LoVo (cell line): ENCODE measurements around the gene SLCO3A1.

Experiments used
- DNase-seq: peaks from one replicate; pipeline ENCODE4 v3.0.0-alpha.2; 2016; ENCODE audit warnings: low spot score

Gene SLCO3A1

GRCh38 chr15:91882858-91883586 lies 29.5 kb downstream of the SLCO3A1 start:
- no peak for DNase-seq

- no peak for DNase-seq
These were observed 31.1 kb downstream of the SLCO3A1 start for GRCh38 chr15:91884606-91885005.

- no peak for DNase-seq
These were observed 31.5 kb downstream of the SLCO3A1 start for GRCh38 chr15:91885054-91885453.

- DNase-seq = no peak
These were observed 32.3 kb downstream of the SLCO3A1 start for GRCh38 chr15:91885714-91886270.

- DNase-seq = no peak
These were observed 33.4 kb downstream of the SLCO3A1 start for GRCh38 chr15:91886878-91887277.

GRCh38 chr15:91887321-91887720 lies 33.8 kb downstream of the SLCO3A1 start:
- no peak for DNase-seq

GRCh38 chr15:91887921-91888373 lies 34.4 kb downstream of the SLCO3A1 start:
- DNase-seq = no peak

GRCh38 chr15:91889111-91889815 lies 35.8 kb downstream of the SLCO3A1 start:
- DNase-seq = no peak

- DNase-seq = peak; percentile 21
These were observed 37.1 kb downstream of the SLCO3A1 start for GRCh38 chr15:91890614-91891013.

GRCh38 chr15:91891101-91891500 lies 37.6 kb downstream of the SLCO3A1 start:
- DNase-seq = no peak

GRCh38 chr15:91891788-91892345 lies 38.4 kb downstream of the SLCO3A1 start:
- no peak for DNase-seq

- DNase-seq = no peak
These were observed 38.9 kb downstream of the SLCO3A1 start for GRCh38 chr15:91892436-91892835.

GRCh38 chr15:91894606-91895005 lies 41.1 kb downstream of the SLCO3A1 start:
- no peak for DNase-seq

GRCh38 chr15:91895051-91895450 lies 41.5 kb downstream of the SLCO3A1 start:
- no peak for DNase-seq

- no peak for DNase-seq
These were observed 43.0 kb downstream of the SLCO3A1 start for GRCh38 chr15:91896341-91897055.

- no peak for DNase-seq
These were observed 44.3 kb downstream of the SLCO3A1 start for GRCh38 chr15:91897585-91898372.

GRCh38 chr15:91898843-91899242 lies 45.3 kb downstream of the SLCO3A1 start:
- no peak for DNase-seq

GRCh38 chr15:91904942-91905341 lies 51.4 kb downstream of the SLCO3A1 start:
- DNase-seq = no peak

- no peak for DNase-seq
These were observed 54.9 kb downstream of the SLCO3A1 start for GRCh38 chr15:91908391-91908790.

GRCh38 chr15:91909111-91909510 lies 55.6 kb downstream of the SLCO3A1 start:
- no peak for DNase-seq

- DNase-seq = no peak
These were observed 56.1 kb downstream of the SLCO3A1 start for GRCh38 chr15:91909574-91909973.
